GM23338 (cell line): ENCODE measurements around the gene KIFAP3. TPM values are rescaled to one million over a fixed set of nuclear protein-coding genes. Genes with fewer than 3 reads are reported as not detected.
"Not testable (repeated sequence)": the region's sequence is repeated elsewhere in the genome, so short reads cannot be mapped to it uniquely, and the experiment has no call there.

ENCODE experiments used
- ATAC-seq: fragments of 200-7000 bp; cut with Tn5 transposase; 3 replicates; pipeline ENCODE4 v1.9.1; 2020
- DNase-seq: peaks from one replicate; pipeline ENCODE4 v3.0.0-alpha.2; 2015; ENCODE audit warnings: low spot score
- H2AFZ ChIP-seq: fragments of 200-600 bp; sonication (generic); 2 replicates; pipeline ENCODE4 v1.8.0; 2016; ENCODE audit warnings: antibody characterized with exemption, mild to moderate bottlenecking, moderate library complexity
- H3F3A ChIP-seq: fragments of 200-600 bp; sonication (generic); replicated peaks from 2 replicates; pipeline ENCODE4 v1.8.0; 2017; ENCODE audit warnings: antibody characterized with exemption, mixed run types, low read depth
- H3K27ac ChIP-seq: fragments of 200-600 bp; sonication (generic); 2 replicates; pipeline ENCODE4 v1.6.1; 2016; ENCODE audit warnings: low read depth
- H3K27me3 ChIP-seq: fragments of 200-600 bp; sonication (generic); 2 replicates; pipeline ENCODE4 v1.8.0; 2016; ENCODE audit warnings: mild to moderate bottlenecking, mixed run types, moderate library complexity; ENCODE audit not compliant: insufficient read depth
- H3K36me3 ChIP-seq: fragments of 200-600 bp; sonication (generic); 2 replicates; pipeline ENCODE4 v1.8.0; 2016; ENCODE audit warnings: mild to moderate bottlenecking; ENCODE audit not compliant: insufficient read depth
- H3K4me1 ChIP-seq: fragments of 200-600 bp; sonication (generic); 2 replicates; pipeline ENCODE4 v1.8.0; 2016; ENCODE audit warnings: mild to moderate bottlenecking, moderate library complexity; ENCODE audit not compliant: insufficient read depth
- H3K4me2 ChIP-seq: fragments of 200-600 bp; sonication (generic); 2 replicates; pipeline ENCODE4 v1.7.1; 2017; ENCODE audit warnings: mixed run types
- H3K4me3 ChIP-seq: fragments of 200-600 bp; sonication (generic); 2 replicates; pipeline ENCODE4 v1.6.1; 2016; ENCODE audit warnings: mixed run types
- H3K79me2 ChIP-seq: fragments of 200-600 bp; sonication (generic); replicated peaks from 2 replicates; pipeline ENCODE4 v1.8.0; 2017; ENCODE audit warnings: mild to moderate bottlenecking; ENCODE audit not compliant: insufficient read depth
- H3K9me2 ChIP-seq: fragments of 200-600 bp; sonication (generic); 2 replicates; pipeline ENCODE4 v1.8.0; 2017; ENCODE audit not compliant: insufficient read depth
- H4K20me1 ChIP-seq: fragments of 200-600 bp; sonication (generic); replicated peaks from 2 replicates; pipeline ENCODE4 v1.8.0; 2017; ENCODE audit warnings: mild to moderate bottlenecking; ENCODE audit not compliant: insufficient read depth
- H3K27ac Mint-ChIP-seq: 2 replicates; pipeline ENCODE4 v1.8.0; 2020; ENCODE audit warnings: inconsistent platforms, mild to moderate bottlenecking, moderate library complexity, mixed read lengths
- H3K27me3 Mint-ChIP-seq: 3 replicates; pipeline ENCODE4 v1.8.0; 2022; ENCODE audit warnings: low read depth, mild to moderate bottlenecking, moderate library complexity, mixed read lengths, inconsistent platforms; ENCODE audit not compliant: insufficient read depth, poor library complexity
- H3K36me3 Mint-ChIP-seq: 3 replicates; pipeline ENCODE4 v1.8.0; 2021; ENCODE audit warnings: low read depth, mild to moderate bottlenecking, inconsistent platforms, moderate library complexity, mixed read lengths
- H3K4me1 Mint-ChIP-seq: 3 replicates; pipeline ENCODE4 v1.8.0; 2020; ENCODE audit warnings: mild to moderate bottlenecking, inconsistent platforms, mixed read lengths
- H3K4me3 Mint-ChIP-seq: 3 replicates; pipeline ENCODE4 v1.8.0; 2021; ENCODE audit warnings: moderate library complexity, mild to moderate bottlenecking, inconsistent platforms, mixed read lengths
- H3K9me3 Mint-ChIP-seq: 3 replicates; pipeline ENCODE4 v1.8.0; 2020; ENCODE audit warnings: moderate library complexity, mild to moderate bottlenecking, inconsistent platforms, mixed read lengths
- EZH2 ChIP-seq: fragments of 200-600 bp; sonication (generic); IDR thresholded peaks from one replicate; pipeline ENCODE4 v1.8.0; 2017; ENCODE audit warnings: antibody characterized with exemption, mild to moderate bottlenecking, low read depth; ENCODE audit not compliant: unreplicated experiment
- EZH2phosphoT487 ChIP-seq: fragments of 200-600 bp; sonication (generic); IDR thresholded peaks from one replicate; pipeline ENCODE4 v1.8.1; 2018; ENCODE audit warnings: antibody characterized with exemption; ENCODE audit not compliant: unreplicated experiment
- NANOG ChIP-seq: IDR thresholded peaks from 2 replicates; pipeline ENCODE4 v1.6.1; 2016; ENCODE audit warnings: antibody characterized with exemption, borderline replicate concordance
- STAT1 ChIP-seq: IDR thresholded peaks from one replicate; pipeline ENCODE4 v1.6.1; 2016; ENCODE audit warnings: antibody characterized with exemption; ENCODE audit not compliant: unreplicated experiment
- ZNF114 ChIP-seq: fragments of 250-450 bp; sonication (Bioruptor Pico); IDR thresholded peaks from 2 replicates; pipeline ENCODE4 v1.5.0; 2020; ENCODE audit warnings: mild to moderate bottlenecking, moderate library complexity
- ZNF331 ChIP-seq: fragments of 250-450 bp; sonication (Bioruptor Pico); IDR thresholded peaks from 2 replicates; pipeline ENCODE4 v1.5.0; 2020; ENCODE audit warnings: low read depth, mild to moderate bottlenecking, moderate library complexity
- polyA plus RNA-seq: library from polyadenylated mRNA; unstranded; fragments of >200 nt; fragmentation: Nextera tagmentation; extraction: Ambion mirVana; gene quantifications from 2 replicates; pipeline ENCODE4 v1.2.1, GENCODE V29; 2016
- total RNA-seq: library from RNA; depleted of rRNA; stranded (reverse); fragments of >200 nt; shearing (Covaris generic); gene quantifications from 2 replicates; pipeline ENCODE4 v1.2.3, GENCODE V29; 2014
- TF ChIP-seq, protein P1 (sequence below): fragments of 250-450 bp; sonication (Bioruptor Pico); IDR thresholded peaks from 2 replicates; pipeline ENCODE4 v1.5.0; 2020; ENCODE audit warnings: mild to moderate bottlenecking, moderate library complexity

KIFAP3 gene
- total and polyA plus RNA-seq, 2 experiments from 2014 or later, result 2.7 to 3.1 TPM

DNA sequence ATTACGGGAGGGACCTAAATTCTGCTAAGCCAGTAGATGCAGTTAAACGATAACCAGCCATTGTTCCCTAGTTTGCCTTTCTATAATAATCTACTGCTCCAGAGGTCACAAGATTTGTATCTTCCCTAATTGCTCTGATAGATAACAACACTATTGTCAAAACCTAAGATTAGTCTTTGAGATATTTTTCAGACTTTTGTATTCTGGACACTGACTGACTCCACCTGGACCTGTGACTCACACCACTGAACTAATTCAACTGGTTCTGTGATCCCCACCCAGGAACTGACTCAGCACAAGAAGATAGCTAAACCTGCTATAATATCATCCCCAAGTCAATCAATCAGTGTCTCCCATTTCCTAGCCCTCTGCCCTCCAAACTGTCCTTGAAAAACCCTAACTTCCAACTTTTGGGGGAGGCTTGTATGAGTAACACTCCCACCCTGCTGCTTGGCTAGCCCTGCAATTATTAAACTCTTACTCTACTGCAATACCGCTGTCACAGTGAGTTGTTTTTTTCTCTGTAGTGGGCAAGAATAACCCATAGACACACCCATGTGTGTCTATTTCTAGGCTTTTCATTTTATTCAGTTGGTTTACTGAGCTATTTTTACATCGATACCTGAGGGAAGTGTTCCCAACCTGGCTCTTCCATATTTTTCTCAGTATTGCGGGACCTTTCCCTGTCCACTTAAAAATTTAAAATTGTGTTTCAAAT lies 11.2 kb downstream of the KIFAP3 start (continued):
- TF ChIP-seq, protein P1, sequence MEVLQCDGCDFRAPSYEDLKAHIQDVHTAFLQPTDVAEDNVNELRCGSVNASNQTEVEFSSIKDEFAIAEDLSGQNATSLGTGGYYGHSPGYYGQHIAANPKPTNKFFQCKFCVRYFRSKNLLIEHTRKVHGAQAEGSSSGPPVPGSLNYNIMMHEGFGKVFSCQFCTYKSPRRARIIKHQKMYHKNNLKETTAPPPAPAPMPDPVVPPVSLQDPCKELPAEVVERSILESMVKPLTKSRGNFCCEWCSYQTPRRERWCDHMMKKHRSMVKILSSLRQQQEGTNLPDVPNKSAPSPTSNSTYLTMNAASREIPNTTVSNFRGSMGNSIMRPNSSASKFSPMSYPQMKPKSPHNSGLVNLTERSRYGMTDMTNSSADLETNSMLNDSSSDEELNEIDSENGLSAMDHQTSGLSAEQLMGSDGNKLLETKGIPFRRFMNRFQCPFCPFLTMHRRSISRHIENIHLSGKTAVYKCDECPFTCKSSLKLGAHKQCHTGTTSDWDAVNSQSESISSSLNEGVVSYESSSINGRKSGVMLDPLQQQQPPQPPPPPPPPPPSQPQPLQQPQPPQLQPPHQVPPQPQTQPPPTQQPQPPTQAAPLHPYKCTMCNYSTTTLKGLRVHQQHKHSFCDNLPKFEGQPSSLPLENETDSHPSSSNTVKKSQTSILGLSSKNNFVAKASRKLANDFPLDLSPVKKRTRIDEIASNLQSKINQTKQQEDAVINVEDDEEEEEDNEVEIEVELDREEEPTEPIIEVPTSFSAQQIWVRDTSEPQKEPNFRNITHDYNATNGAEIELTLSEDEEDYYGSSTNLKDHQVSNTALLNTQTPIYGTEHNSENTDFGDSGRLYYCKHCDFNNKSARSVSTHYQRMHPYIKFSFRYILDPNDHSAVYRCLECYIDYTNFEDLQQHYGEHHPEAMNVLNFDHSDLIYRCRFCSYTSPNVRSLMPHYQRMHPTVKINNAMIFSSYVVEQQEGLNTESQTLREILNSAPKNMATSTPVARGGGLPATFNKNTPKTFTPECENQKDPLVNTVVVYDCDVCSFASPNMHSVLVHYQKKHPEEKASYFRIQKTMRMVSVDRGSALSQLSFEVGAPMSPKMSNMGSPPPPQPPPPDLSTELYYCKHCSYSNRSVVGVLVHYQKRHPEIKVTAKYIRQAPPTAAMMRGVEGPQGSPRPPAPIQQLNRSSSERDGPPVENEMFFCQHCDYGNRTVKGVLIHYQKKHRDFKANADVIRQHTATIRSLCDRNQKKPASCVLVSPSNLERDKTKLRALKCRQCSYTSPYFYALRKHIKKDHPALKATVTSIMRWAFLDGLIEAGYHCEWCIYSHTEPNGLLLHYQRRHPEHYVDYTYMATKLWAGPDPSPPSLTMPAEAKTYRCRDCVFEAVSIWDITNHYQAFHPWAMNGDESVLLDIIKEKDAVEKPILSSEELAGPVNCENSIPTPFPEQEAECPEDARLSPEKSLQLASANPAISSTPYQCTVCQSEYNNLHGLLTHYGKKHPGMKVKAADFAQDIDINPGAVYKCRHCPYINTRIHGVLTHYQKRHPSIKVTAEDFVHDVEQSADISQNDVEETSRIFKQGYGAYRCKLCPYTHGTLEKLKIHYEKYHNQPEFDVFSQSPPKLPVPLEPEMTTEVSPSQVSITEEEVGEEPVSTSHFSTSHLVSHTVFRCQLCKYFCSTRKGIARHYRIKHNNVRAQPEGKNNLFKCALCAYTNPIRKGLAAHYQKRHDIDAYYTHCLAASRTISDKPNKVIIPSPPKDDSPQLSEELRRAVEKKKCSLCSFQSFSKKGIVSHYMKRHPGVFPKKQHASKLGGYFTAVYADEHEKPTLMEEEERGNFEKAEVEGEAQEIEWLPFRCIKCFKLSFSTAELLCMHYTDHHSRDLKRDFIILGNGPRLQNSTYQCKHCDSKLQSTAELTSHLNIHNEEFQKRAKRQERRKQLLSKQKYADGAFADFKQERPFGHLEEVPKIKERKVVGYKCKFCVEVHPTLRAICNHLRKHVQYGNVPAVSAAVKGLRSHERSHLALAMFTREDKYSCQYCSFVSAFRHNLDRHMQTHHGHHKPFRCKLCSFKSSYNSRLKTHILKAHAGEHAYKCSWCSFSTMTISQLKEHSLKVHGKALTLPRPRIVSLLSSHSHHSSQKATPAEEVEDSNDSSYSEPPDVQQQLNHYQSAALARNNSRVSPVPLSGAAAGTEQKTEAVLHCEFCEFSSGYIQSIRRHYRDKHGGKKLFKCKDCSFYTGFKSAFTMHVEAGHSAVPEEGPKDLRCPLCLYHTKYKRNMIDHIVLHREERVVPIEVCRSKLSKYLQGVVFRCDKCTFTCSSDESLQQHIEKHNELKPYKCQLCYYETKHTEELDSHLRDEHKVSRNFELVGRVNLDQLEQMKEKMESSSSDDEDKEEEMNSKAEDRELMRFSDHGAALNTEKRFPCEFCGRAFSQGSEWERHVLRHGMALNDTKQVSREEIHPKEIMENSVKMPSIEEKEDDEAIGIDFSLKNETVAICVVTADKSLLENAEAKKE (CRISPR knock-in tag), result no peak
- TF ChIP-seq EZH2, result no peak
- TF ChIP-seq ZNF331 (CRISPR knock-in tag), result no peak
- no peak for TF ChIP-seq NANOG
- TF ChIP-seq ZNF114 (CRISPR knock-in tag), result no peak
- TF ChIP-seq STAT1, result no peak
- no peak for TF ChIP-seq EZH2phosphoT487

DNA sequence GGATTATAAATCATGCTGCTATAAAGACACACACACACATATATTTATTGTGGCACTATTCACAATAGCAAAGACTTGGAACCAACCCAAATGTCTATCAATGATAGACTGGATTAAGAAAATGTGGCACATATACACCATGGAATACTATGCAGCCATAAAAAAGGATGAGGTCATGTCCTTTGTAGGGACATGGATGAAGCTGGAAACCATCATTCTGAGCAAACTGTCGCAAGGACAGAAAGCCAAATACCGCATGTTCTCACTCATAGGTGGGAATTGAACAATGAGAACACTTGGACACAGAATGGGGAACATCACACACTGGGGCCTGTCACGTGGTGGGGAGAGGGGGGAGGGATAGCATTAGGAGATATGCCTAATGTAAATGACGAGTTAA lies 12.8 kb downstream of the KIFAP3 start:
- H3K9me2 ChIP-seq, H3K4me3 ChIP-seq, H3K27ac Mint-ChIP-seq, H3K27me3 Mint-ChIP-seq, H3K9me3 Mint-ChIP-seq, H3K27me3 ChIP-seq, H2AFZ ChIP-seq, H3K4me1 Mint-ChIP-seq, DNase-seq, H3K4me2 ChIP-seq, H3K36me3 Mint-ChIP-seq, H3K4me1 ChIP-seq, H3F3A ChIP-seq, H3K27ac ChIP-seq, ATAC-seq, H3K36me3 ChIP-seq, H4K20me1 ChIP-seq, H3K79me2 ChIP-seq, H3K4me3 Mint-ChIP-seq: not testable (repeated sequence)

DNA sequence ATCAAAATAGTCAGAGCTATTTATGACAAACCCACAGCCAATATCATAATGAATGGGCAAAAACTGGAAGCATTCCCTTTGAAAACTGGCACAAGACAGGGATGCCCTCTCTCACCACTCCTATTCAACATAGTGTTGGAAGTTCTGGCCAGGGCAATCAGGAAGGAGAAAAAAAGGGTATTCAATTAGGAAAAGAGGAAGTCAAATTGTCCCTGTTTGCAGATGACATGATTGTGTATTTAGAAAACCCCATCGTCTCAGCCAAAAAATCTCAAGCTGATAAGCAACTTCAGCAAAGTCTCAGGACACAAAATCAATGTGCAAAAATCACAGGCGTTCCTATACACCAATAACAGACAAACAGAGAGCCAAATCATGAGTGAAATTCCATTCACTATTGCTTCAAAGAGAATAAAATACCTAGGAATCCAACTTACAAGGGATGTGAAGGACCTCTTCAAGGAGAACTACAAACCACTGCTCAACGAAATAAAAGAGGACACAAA lies 14.4 kb downstream of the KIFAP3 start:
- not testable (repeated sequence) for ATAC-seq, H3K4me3 Mint-ChIP-seq, H3K36me3 Mint-ChIP-seq

More for the DNA sequence above, 14.4 kb downstream of the KIFAP3 start:
- not testable (repeated sequence) for H3K4me1 Mint-ChIP-seq, H3K36me3 ChIP-seq, H3K4me1 ChIP-seq, H4K20me1 ChIP-seq, H3K4me2 ChIP-seq, H3K27ac Mint-ChIP-seq, H3K27me3 Mint-ChIP-seq, H3K27ac ChIP-seq, H3K4me3 ChIP-seq, DNase-seq, H3K27me3 ChIP-seq, H3K9me2 ChIP-seq, H2AFZ ChIP-seq, H3F3A ChIP-seq, H3K79me2 ChIP-seq, H3K9me3 Mint-ChIP-seq
